GM23338 (cell line): ENCODE data around the gene WDR27. TPM values are rescaled to one million over a fixed set of nuclear protein-coding genes. Genes with fewer than 3 reads are reported as not detected.
"Not testable (repeated sequence)": the region's sequence is repeated elsewhere in the genome, so short reads cannot be mapped to it uniquely, and the experiment has no call there.

Experiments
- ATAC-seq: fragments of 200-7000 bp; cut with Tn5 transposase; 3 replicates; pipeline ENCODE4 v1.9.1; 2020
- DNase-seq: peaks from one replicate; pipeline ENCODE4 v3.0.0-alpha.2; 2015; ENCODE audit warnings: low spot score
- H2AFZ ChIP-seq: fragments of 200-600 bp; sonication (generic); 2 replicates; pipeline ENCODE4 v1.8.0; 2016; ENCODE audit warnings: antibody characterized with exemption, mild to moderate bottlenecking, moderate library complexity
- H3F3A ChIP-seq: fragments of 200-600 bp; sonication (generic); replicated peaks from 2 replicates; pipeline ENCODE4 v1.8.0; 2017; ENCODE audit warnings: antibody characterized with exemption, mixed run types, low read depth
- H3K27ac ChIP-seq: fragments of 200-600 bp; sonication (generic); 2 replicates; pipeline ENCODE4 v1.6.1; 2016; ENCODE audit warnings: low read depth
- H3K27me3 ChIP-seq: fragments of 200-600 bp; sonication (generic); 2 replicates; pipeline ENCODE4 v1.8.0; 2016; ENCODE audit warnings: mild to moderate bottlenecking, mixed run types, moderate library complexity; ENCODE audit not compliant: insufficient read depth
- H3K36me3 ChIP-seq: fragments of 200-600 bp; sonication (generic); 2 replicates; pipeline ENCODE4 v1.8.0; 2016; ENCODE audit warnings: mild to moderate bottlenecking; ENCODE audit not compliant: insufficient read depth
- H3K4me1 ChIP-seq: fragments of 200-600 bp; sonication (generic); 2 replicates; pipeline ENCODE4 v1.8.0; 2016; ENCODE audit warnings: mild to moderate bottlenecking, moderate library complexity; ENCODE audit not compliant: insufficient read depth
- H3K4me2 ChIP-seq: fragments of 200-600 bp; sonication (generic); 2 replicates; pipeline ENCODE4 v1.7.1; 2017; ENCODE audit warnings: mixed run types
- H3K4me3 ChIP-seq: fragments of 200-600 bp; sonication (generic); 2 replicates; pipeline ENCODE4 v1.6.1; 2016; ENCODE audit warnings: mixed run types
- H3K79me2 ChIP-seq: fragments of 200-600 bp; sonication (generic); replicated peaks from 2 replicates; pipeline ENCODE4 v1.8.0; 2017; ENCODE audit warnings: mild to moderate bottlenecking; ENCODE audit not compliant: insufficient read depth
- H3K9me2 ChIP-seq: fragments of 200-600 bp; sonication (generic); 2 replicates; pipeline ENCODE4 v1.8.0; 2017; ENCODE audit not compliant: insufficient read depth
- H4K20me1 ChIP-seq: fragments of 200-600 bp; sonication (generic); replicated peaks from 2 replicates; pipeline ENCODE4 v1.8.0; 2017; ENCODE audit warnings: mild to moderate bottlenecking; ENCODE audit not compliant: insufficient read depth
- H3K27ac Mint-ChIP-seq: 2 replicates; pipeline ENCODE4 v1.8.0; 2020; ENCODE audit warnings: inconsistent platforms, mild to moderate bottlenecking, moderate library complexity, mixed read lengths
- H3K27me3 Mint-ChIP-seq: 3 replicates; pipeline ENCODE4 v1.8.0; 2022; ENCODE audit warnings: low read depth, mild to moderate bottlenecking, moderate library complexity, mixed read lengths, inconsistent platforms; ENCODE audit not compliant: insufficient read depth, poor library complexity
- H3K36me3 Mint-ChIP-seq: 3 replicates; pipeline ENCODE4 v1.8.0; 2021; ENCODE audit warnings: low read depth, mild to moderate bottlenecking, inconsistent platforms, moderate library complexity, mixed read lengths
- H3K4me1 Mint-ChIP-seq: 3 replicates; pipeline ENCODE4 v1.8.0; 2020; ENCODE audit warnings: mild to moderate bottlenecking, inconsistent platforms, mixed read lengths
- H3K4me3 Mint-ChIP-seq: 3 replicates; pipeline ENCODE4 v1.8.0; 2021; ENCODE audit warnings: moderate library complexity, mild to moderate bottlenecking, inconsistent platforms, mixed read lengths
- H3K9me3 Mint-ChIP-seq: 3 replicates; pipeline ENCODE4 v1.8.0; 2020; ENCODE audit warnings: moderate library complexity, mild to moderate bottlenecking, inconsistent platforms, mixed read lengths
- ETS1 ChIP-seq: IDR thresholded peaks from 2 replicates; pipeline ENCODE4 v1.6.1; 2016; ENCODE audit warnings: antibody characterized with exemption
- EZH2 ChIP-seq: fragments of 200-600 bp; sonication (generic); IDR thresholded peaks from one replicate; pipeline ENCODE4 v1.8.0; 2017; ENCODE audit warnings: antibody characterized with exemption, mild to moderate bottlenecking, low read depth; ENCODE audit not compliant: unreplicated experiment
- EZH2phosphoT487 ChIP-seq: fragments of 200-600 bp; sonication (generic); IDR thresholded peaks from one replicate; pipeline ENCODE4 v1.8.1; 2018; ENCODE audit warnings: antibody characterized with exemption; ENCODE audit not compliant: unreplicated experiment
- JUNB ChIP-seq: IDR thresholded peaks from one replicate; pipeline ENCODE4 v1.6.1; 2016; ENCODE audit warnings: antibody characterized with exemption; ENCODE audit not compliant: unreplicated experiment
- NANOG ChIP-seq: IDR thresholded peaks from 2 replicates; pipeline ENCODE4 v1.6.1; 2016; ENCODE audit warnings: antibody characterized with exemption, borderline replicate concordance
- POLR2AphosphoS5 ChIP-seq: IDR thresholded peaks from 2 replicates; pipeline ENCODE4 v1.6.1; 2016; ENCODE audit warnings: antibody characterized with exemption, low read depth
- REST ChIP-seq: IDR thresholded peaks from one replicate; pipeline ENCODE4 v1.6.1; 2018; ENCODE audit warnings: antibody characterized with exemption; ENCODE audit not compliant: unreplicated experiment
- STAT1 ChIP-seq: IDR thresholded peaks from one replicate; pipeline ENCODE4 v1.6.1; 2016; ENCODE audit warnings: antibody characterized with exemption; ENCODE audit not compliant: unreplicated experiment
- ZNF114 ChIP-seq: fragments of 250-450 bp; sonication (Bioruptor Pico); IDR thresholded peaks from 2 replicates; pipeline ENCODE4 v1.5.0; 2020; ENCODE audit warnings: mild to moderate bottlenecking, moderate library complexity
- ZNF331 ChIP-seq: fragments of 250-450 bp; sonication (Bioruptor Pico); IDR thresholded peaks from 2 replicates; pipeline ENCODE4 v1.5.0; 2020; ENCODE audit warnings: low read depth, mild to moderate bottlenecking, moderate library complexity
- polyA plus RNA-seq: library from polyadenylated mRNA; unstranded; fragments of >200 nt; fragmentation: Nextera tagmentation; extraction: Ambion mirVana; gene quantifications from 2 replicates; pipeline ENCODE4 v1.2.1, GENCODE V29; 2016
- total RNA-seq: library from RNA; depleted of rRNA; stranded (reverse); fragments of >200 nt; shearing (Covaris generic); gene quantifications from 2 replicates; pipeline ENCODE4 v1.2.3, GENCODE V29; 2014
- TF ChIP-seq, protein P1 (sequence below), 2 experiments: fragments of 200-600 bp in 1 of 2; sonication (generic) in 1 of 2; conservative IDR thresholded peaks; 2 replicates each; pipeline versions ENCODE4 v1.5.1 to v1.6.1; 2016 to 2017; ENCODE audit warnings: antibody characterized with exemption in 2 of 2, low read depth in 2 of 2, mild to moderate bottlenecking in 2 of 2, moderate library complexity in 1 of 2

The WDR27 gene
- total and polyA plus RNA-seq, 2 experiments from 2014 or later: 55.3 to 80.4 TPM

- H3K27me3 ChIP-seq, H3K4me3 Mint-ChIP-seq, H3K9me3 Mint-ChIP-seq, H2AFZ ChIP-seq, H3F3A ChIP-seq, H3K4me1 ChIP-seq, H3K27me3 Mint-ChIP-seq, H3K27ac ChIP-seq, H3K4me2 ChIP-seq, ATAC-seq, H3K9me2 ChIP-seq, H3K79me2 ChIP-seq, H3K4me1 Mint-ChIP-seq, H3K27ac Mint-ChIP-seq, DNase-seq, H3K4me3 ChIP-seq, H4K20me1 ChIP-seq, H3K36me3 ChIP-seq: not testable (repeated sequence)
- peaks cover 19% of the 10 kb centered on the region; the same call in 2 of the 3 replicates for H3K36me3 Mint-ChIP-seq
Measured at GRCh38 chr6:169645459-169645858, 56.4 kb downstream of the WDR27 start.

DNA sequence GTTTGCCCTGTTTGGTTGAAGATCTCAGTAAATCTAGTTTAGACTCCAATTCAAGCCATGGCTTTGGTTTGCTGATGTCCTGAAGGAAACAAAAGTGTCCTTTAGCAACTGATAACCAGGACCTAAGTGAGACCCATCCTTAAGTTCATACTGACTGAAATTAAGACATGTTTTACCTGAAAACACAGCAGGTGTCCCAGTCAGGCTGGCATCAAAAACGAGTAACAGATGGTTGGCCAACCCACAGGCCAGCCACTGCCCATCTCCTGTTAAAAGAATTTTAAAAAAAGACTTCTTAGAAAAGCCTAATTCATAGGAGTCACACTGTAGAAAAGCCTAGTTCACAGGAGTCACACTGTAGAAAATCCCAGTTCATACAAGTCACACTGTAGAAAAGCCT, 58.3 kb downstream of the WDR27 start:
- Histone ChIP-seq H3K27me3 (no peaks in the 10 kb centered on the region), H3K4me1 (no peaks in the 10 kb centered on the region), H3F3A (no peaks in the 10 kb centered on the region; the same call in 1 of the 2 replicates), H2AFZ (no peak overlapping the region), H3K79me2 (no peaks in the 10 kb centered on the region), H3K36me3 (no peaks in the 10 kb centered on the region), H3K4me2 (no peak overlapping the region), H3K9me2 (no peaks in the 10 kb centered on the region), H3K4me3 (no peak overlapping the region), H3K27ac (no peak overlapping the region), H4K20me1 (no peaks in the 10 kb centered on the region)
- no peaks in the 10 kb centered on the region for H3K9me3 Mint-ChIP-seq
- H3K4me3 Mint-ChIP-seq: no peak overlapping the region
- DNase-seq (no peak), ATAC-seq (no peak)
- H3K27me3 Mint-ChIP-seq: no peaks in the 10 kb centered on the region
- no peaks in the 10 kb centered on the region for H3K4me1 Mint-ChIP-seq
- H3K27ac Mint-ChIP-seq: no peak overlapping the region
- peaks cover 27% of the 10 kb centered on the region for H3K36me3 Mint-ChIP-seq
- TF ChIP-seq ETS1: no peak
- TF ChIP-seq EZH2: no peak
- no peak for TF ChIP-seq POLR2AphosphoS5
- no peak for TF ChIP-seq NANOG
- no peak for TF ChIP-seq JUNB
- no peak for TF ChIP-seq REST
- no peak for TF ChIP-seq ZNF331 (CRISPR knock-in tag)
- no peak for TF ChIP-seq EZH2phosphoT487
- TF ChIP-seq STAT1: no peak
- TF ChIP-seq, protein P1, sequence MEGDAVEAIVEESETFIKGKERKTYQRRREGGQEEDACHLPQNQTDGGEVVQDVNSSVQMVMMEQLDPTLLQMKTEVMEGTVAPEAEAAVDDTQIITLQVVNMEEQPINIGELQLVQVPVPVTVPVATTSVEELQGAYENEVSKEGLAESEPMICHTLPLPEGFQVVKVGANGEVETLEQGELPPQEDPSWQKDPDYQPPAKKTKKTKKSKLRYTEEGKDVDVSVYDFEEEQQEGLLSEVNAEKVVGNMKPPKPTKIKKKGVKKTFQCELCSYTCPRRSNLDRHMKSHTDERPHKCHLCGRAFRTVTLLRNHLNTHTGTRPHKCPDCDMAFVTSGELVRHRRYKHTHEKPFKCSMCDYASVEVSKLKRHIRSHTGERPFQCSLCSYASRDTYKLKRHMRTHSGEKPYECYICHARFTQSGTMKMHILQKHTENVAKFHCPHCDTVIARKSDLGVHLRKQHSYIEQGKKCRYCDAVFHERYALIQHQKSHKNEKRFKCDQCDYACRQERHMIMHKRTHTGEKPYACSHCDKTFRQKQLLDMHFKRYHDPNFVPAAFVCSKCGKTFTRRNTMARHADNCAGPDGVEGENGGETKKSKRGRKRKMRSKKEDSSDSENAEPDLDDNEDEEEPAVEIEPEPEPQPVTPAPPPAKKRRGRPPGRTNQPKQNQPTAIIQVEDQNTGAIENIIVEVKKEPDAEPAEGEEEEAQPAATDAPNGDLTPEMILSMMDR (conservative IDR thresholded peaks at IDR 0.05; ENCODE audit: low read depth in 2 of 2): no peak
- no peak for TF ChIP-seq ZNF114
